Skeletal muscle tissue (tissue), 5 donors: ENCODE measurements around the gene ZBTB25. TPM values are rescaled to one million over a fixed set of nuclear protein-coding genes. Genes with fewer than 3 reads are reported as not detected.

ENCODE experiments used
- H3K27ac ChIP-seq: one replicate; pipeline ENCODE4 v1.7.0; 2013; ENCODE audit warnings: mild to moderate bottlenecking, low read depth, low read length, inconsistent platforms
- H3K27me3 ChIP-seq, 3 donors: one replicate each; pipeline ENCODE4 v1.7.0; 2013; ENCODE audit warnings: low read length in 3 of 3; ENCODE audit not compliant: control insufficient read depth in 3 of 3, insufficient read depth in 3 of 3
- H3K36me3 ChIP-seq, 3 donors: one replicate each; pipeline ENCODE4 v1.7.0; 2013; ENCODE audit warnings: low read length in 3 of 3; ENCODE audit not compliant: control insufficient read depth in 3 of 3, insufficient read depth in 3 of 3
- H3K4me1 ChIP-seq, 3 donors: one replicate each; pipeline ENCODE4 v1.7.0; 2013; ENCODE audit warnings: low read length in 3 of 3, mild to moderate bottlenecking in 3 of 3; ENCODE audit not compliant: control insufficient read depth in 3 of 3, insufficient read depth in 3 of 3
- H3K4me3 ChIP-seq, 3 donors: one replicate each; pipeline ENCODE4 v1.7.0; 2013; ENCODE audit warnings: low read length in 3 of 3
- H3K9ac ChIP-seq, 3 donors: one replicate each; pipeline ENCODE4 v1.7.0; 2013; ENCODE audit warnings: low read length in 3 of 3, mild to moderate bottlenecking in 3 of 3, moderate library complexity in 2 of 3, low read depth in 1 of 3
- H3K9me3 ChIP-seq, 3 donors: one replicate each; pipeline ENCODE4 v1.7.0; 2013; ENCODE audit warnings: low read length in 3 of 3; ENCODE audit not compliant: control insufficient read depth in 3 of 3
- small RNA-seq: library from RNA; depleted of rRNA; stranded (forward); fragments of <200 nt; gene quantifications from one replicate; pipeline ENCODE3, GENCODE V24; 2014
- total RNA-seq: library from RNA; depleted of rRNA; stranded (reverse); fragments of >200 nt; gene quantifications from one replicate; pipeline ENCODE4 v1.2.3, GENCODE V29; 2014
- donor health status: Osteomylitis.

Gene ZBTB25
- total RNA-seq, 1 donor from 2014 or later = 5.7 TPM

- Histone ChIP-seq H3K9me3 (no peaks in the 10 kb centered on the region), H3K27me3 (no peaks in the 10 kb centered on the region), H3K27ac (no peak overlapping the region), H3K4me3 (no peak overlapping the region), H3K9ac (no peak overlapping the region), H3K4me1 (no peaks in the 10 kb centered on the region), H3K36me3 (peaks cover 4 to 8% (median 5%) of the 10 kb centered on the region in 3 donors)
Measured at GRCh38 chr14:64409126-64409920, 94.3 kb downstream of the ZBTB25 start.

- Histone ChIP-seq H3K4me1 (no peaks in the 10 kb centered on the region), H3K9me3 (no peaks in the 10 kb centered on the region), H3K36me3 (peaks cover 2 to 5% (median 3%) of the 10 kb centered on the region in 3 donors), H3K4me3 (no peak overlapping the region), H3K9ac (no peak overlapping the region), H3K27me3 (no peaks in the 10 kb centered on the region), H3K27ac (no peak overlapping the region)
Measured at GRCh38 chr14:64407329-64407728, 96.3 kb downstream of the ZBTB25 start.

- no peak overlapping the region for H3K9ac ChIP-seq
Measured at GRCh38 chr14:64405295-64405694, 98.3 kb downstream of the ZBTB25 start.

GRCh38 chr14:64401949-64402348, 101.7 kb downstream of the ZBTB25 start:
- Histone ChIP-seq H3K4me3 (no peak overlapping the region), H3K27ac (no peak overlapping the region), H3K9me3 (no peaks in the 10 kb centered on the region), H3K36me3 (peaks cover 0 to 5% (median 3%) of the 10 kb centered on the region in 3 donors), H3K4me1 (peaks cover 0 to 3% (median 2%) of the 10 kb centered on the region in 3 donors), H3K9ac (no peak overlapping the region), H3K27me3 (no peaks in the 10 kb centered on the region)

More at GRCh38 chr14:64405295-64405694, 98.3 kb downstream of the ZBTB25 start:
- Histone ChIP-seq H3K9me3 (no peaks in the 10 kb centered on the region), H3K4me1 (peaks cover 0 to 3% (median 2%) of the 10 kb centered on the region in 3 donors), H3K36me3 (peaks cover 0 to 5% (median 3%) of the 10 kb centered on the region in 3 donors), H3K27me3 (no peaks in the 10 kb centered on the region), H3K4me3 (no peak overlapping the region), H3K27ac (no peak overlapping the region)

- H3K27ac ChIP-seq = no peak overlapping the region
- no peak overlapping the region for H3K4me3 ChIP-seq
- no peaks in the 10 kb centered on the region for H3K27me3 ChIP-seq
- H3K9me3 ChIP-seq = no peaks in the 10 kb centered on the region
- peaks cover 0 to 5% (median 3%) of the 10 kb centered on the region in 3 donors for H3K36me3 ChIP-seq
- H3K4me1 ChIP-seq = peaks cover 0 to 3% (median 2%) of the 10 kb centered on the region in 3 donors
- no peak overlapping the region for H3K9ac ChIP-seq
Measured at GRCh38 chr14:64400829-64401459, 102.7 kb downstream of the ZBTB25 start.

Small RNA genes within 50 kb of the gene (small RNA-seq; reads per million reads assigned to genes)
- not detected for gene AL049869.4

Other genes with a start within 250 kb of the ZBTB25 start
- 1.0 TPM for gene ESR2, start 209.5 kb downstream of the ZBTB25 start, total RNA-seq
- gene MTHFD1, start 115.5 kb downstream of the ZBTB25 start, total RNA-seq = 31.3 TPM
- gene AKAP5, start 38.3 kb downstream of the ZBTB25 start, total RNA-seq = 0.52 TPM
- 32.9 TPM for gene ZBTB1, start 932 bp upstream of the ZBTB25 start, total RNA-seq
- gene HSPA2, start 36.9 kb upstream of the ZBTB25 start, total RNA-seq = 11.0 TPM
- 0.52 TPM for gene PPP1R36, start 46.1 kb upstream of the ZBTB25 start, total RNA-seq
- gene PLEKHG3, start 200.6 kb upstream of the ZBTB25 start, total RNA-seq = 16.7 TPM